KBM-7 (cell line): ENCODE data around the gene ZC3H7B.

Experiments
- DNase-seq: peaks from one replicate; pipeline ENCODE4 v3.0.0-alpha.2; 2015
- in situ Hi-C: fragments of 300-500 bp; cut with MboI; formaldehyde crosslinking; loops from 2 replicates; pipeline ENCODE4 v1.14.3; 2020; ENCODE audit warnings: low sequenced_read_pairs, low pct_unique_long_range_greater_than_20kb, mixed read lengths

The ZC3H7B gene

GRCh38 chr22:41348964-41349484 is 47.7 kb downstream of the ZC3H7B start:
- in situ Hi-C loops, result no loop called here
- no peak for DNase-seq

GRCh38 chr22:41350087-41350486 is 48.8 kb downstream of the ZC3H7B start:
- DNase-seq, result no peak
- in situ Hi-C loops, result no loop called here

GRCh38 chr22:41351011-41351410 is 49.7 kb downstream of the ZC3H7B start:
- no peak for DNase-seq
- in situ Hi-C loops, result no loop called here

DNA sequence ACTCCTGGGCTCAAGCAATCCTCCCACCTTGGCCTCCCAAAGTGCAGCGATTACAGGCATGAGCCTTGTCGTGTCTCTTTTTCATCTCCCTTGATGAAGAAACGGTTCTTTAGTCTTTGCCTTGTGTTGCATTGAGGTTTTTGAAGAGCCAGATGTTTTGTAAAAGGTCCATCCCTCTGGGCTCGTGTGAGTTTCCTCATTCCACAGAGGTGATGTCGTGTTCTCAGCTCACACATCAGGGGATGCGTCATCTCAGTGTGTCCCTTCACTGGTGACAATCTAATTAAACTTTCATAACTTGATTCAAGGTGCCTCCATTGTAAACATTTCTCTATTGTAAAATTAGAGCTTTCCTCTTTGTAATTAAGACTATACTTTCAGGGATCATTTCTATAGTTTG is 50.7 kb downstream of the ZC3H7B start:
- in situ Hi-C loops, result no loop called here
- DNase-seq, result no peak

DNA sequence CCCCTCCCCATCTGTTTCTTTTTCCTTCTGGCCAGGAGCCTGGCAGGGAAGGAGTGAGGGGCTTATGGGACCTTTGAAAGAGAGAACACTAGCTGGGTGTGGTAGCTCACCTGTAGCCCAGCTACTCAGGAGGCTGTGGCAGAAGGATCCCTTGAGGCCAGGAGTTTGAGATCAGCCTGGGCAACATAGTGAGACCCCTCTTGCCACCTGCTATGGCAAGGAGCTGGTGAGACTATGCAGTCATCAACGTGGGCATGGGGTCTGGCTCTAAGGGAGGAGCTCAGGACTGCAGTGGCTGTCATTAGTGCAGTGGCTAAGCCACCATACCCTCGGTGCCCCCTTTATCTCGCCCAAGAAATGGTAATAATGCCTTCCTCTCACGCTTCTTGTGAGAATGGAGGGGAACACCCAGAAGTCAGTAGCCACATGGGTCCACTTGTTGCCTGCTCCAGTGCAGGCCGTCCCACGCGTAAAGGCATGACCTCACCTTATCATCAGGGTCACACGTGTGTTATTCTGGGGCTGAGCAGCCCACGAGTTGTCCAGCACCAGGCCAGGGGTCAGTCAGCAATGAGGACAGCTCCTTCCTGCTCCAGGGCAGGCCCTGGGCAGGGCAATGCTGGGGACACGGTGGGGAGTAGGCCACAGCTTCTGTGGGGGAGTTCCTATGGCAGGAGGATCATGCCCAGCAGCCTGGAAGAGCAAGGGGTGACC is 52.7 kb downstream of the ZC3H7B start:
- no peak for DNase-seq
- in situ Hi-C loops, result no loop called here

DNA sequence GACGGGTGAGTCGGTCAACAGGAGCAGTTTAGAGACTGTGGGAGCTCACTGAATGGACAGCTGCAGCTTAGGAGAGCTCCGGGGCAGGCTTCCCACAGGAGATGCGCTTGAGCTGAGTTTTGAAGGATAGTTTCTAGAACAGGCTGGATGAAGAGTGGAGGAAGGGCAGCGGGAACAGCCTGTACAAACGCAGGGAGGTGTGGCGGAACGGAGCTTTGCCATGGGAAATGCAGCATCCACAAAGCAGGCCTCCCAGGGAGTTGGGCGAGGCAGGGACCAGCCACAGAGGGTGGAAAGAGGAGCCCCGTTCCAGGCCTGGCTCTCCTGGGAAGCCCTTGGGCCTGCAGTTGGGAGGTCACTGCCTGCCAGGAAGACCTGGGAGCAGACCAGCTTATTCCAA is 53.7 kb downstream of the ZC3H7B start:
- in situ Hi-C loops, result no loop called here
- no peak for DNase-seq

DNA sequence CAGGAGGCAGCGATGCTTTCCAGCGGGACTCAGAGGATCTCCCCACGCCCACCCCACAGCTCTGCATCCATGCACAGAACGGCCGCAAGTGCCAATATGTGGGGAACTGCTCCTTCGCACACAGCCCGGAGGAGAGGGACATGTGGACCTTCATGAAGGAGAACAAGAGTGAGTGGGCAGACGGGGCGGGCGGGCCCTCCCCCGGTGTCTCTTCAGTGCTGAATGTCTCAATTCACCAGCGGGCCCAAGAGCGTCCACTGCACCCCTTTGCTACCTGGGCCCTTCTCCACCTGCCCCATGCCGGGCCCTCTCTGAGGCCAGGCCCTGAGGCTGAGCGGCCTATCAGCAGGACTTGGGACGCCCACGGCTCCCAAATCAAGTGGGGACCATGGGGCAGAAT is 54.6 kb downstream of the ZC3H7B start:
- in situ Hi-C loops, result no loop called here
- DNase-seq, result no peak

DNA sequence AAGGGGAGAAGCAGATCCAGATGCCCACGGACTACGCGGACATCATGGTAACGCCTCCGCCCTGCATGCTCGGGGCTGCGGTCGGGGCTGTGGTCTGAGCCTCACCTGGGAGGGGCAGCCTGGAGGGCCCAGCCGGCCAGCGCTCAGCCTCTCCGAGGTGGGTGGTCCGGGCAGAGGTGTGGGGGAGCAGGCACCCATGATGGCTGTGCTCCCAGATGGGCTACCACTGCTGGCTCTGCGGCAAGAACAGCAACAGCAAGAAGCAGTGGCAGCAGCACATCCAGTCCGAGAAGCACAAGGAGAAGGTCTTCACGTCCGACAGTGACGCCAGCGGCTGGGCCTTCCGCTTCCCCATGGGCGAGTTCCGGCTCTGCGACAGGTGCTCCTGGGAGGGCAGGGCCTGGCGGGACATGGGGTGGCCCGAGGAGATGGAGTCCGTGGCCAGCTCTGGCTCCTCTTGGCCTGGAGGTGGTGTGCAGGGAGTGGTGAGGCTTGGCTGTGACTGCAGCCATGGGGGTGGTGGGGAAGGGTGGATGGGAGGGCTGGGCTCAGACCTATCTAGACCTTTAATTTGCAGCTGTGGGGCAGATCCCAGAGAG is 55.2 kb downstream of the ZC3H7B start:
- DNase-seq, result no peak
- in situ Hi-C loops, result no loop called here

DNA sequence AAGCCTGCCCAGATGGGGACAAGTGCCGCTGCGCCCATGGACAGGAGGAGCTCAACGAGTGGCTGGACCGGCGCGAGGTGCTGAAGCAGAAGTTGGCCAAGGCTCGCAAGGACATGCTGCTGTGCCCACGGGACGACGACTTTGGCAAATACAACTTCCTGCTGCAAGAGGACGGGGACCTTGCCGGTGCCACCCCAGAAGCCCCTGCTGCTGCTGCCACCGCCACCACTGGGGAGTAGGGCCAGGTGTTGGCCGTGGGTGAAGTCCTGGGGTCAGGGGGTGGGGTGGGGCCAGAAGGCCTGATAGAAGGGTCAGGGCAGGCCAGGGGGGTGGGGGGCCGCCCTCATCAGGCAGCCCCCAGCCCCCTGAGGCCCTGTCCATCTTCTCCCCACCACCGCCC is 55.9 kb downstream of the ZC3H7B start:
- in situ Hi-C loops, result no loop called here
- no peak for DNase-seq

GRCh38 chr22:41358927-41359326 is 57.6 kb downstream of the ZC3H7B start:
- DNase-seq, result no peak
- in situ Hi-C loops, result no loop called here

DNA sequence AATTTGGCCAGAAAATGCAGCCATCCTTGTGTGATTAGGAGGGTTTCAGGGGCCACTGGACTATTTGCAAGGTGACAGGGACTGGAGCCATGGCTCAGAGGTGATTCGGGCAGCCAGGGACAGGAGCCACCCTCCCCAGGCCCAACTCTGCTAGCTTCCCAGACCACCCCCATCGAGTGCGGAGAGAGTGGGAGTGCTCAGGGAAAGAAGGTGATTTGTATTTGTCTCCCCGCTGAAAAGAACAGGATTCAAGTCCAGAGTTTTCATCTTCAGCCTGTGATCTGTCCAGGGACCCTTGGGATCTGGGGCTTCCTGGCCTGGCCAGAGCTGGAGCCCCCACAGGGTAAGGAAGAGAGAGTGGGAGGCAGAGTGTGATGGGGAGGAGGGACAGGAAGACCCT is 58.1 kb downstream of the ZC3H7B start:
- in situ Hi-C loops, result no loop called here
- no peak for DNase-seq

GRCh38 chr22:41360126-41360525 is 58.8 kb downstream of the ZC3H7B start:
- DNase-seq, result no peak
- in situ Hi-C loops, result no loop called here

- no peak for DNase-seq
- in situ Hi-C loops, result no loop called here
Measured at GRCh38 chr22:41361716-41362310, 60.5 kb downstream of the ZC3H7B start.

- in situ Hi-C loops, result no loop called here
- no peak for DNase-seq
Measured at GRCh38 chr22:41362615-41363014, 61.3 kb downstream of the ZC3H7B start.

DNA sequence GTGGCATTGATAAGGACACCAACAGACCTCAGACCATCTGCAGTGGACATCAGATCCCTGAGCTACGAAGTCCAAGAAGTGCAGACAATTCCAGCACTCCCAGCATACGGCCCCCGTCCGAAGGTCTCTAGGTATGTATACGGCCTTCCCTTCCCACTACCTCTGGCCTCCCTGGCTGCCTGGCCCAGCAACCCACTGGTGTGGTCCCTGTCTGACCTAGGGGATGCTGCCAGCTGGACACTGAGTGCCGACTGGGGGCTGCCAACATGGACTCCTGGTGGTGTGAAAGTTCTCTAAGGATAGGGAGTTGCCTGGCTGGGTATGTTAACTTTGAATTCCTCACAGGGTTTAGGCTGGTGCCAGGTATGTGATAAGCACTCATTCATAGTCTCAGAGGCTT is 62.9 kb downstream of the ZC3H7B start:
- DNase-seq, result no peak
- in situ Hi-C loops, result no loop called here

GRCh38 chr22:41364955-41365354 is 63.6 kb downstream of the ZC3H7B start:
- in situ Hi-C loops, result no loop called here

DNA sequence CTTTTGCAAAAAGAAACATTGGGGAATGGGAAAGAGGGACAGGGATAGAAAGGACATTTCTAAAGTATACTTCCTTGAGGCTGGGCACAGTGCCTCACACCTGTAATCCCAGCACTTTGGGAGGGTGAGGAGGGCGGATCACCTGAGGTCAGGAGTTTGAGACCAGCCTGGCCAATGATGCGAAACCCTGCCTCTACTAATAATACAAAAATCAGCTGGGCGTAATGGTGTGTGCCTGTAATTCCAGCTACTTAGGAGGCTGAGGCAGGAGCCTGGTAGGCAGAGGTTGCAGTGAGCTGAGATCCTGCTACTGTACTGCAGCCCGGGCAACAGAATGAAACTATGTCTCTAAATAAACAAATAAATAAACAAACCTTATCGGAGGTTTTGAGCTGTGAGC is 64.1 kb downstream of the ZC3H7B start:
- in situ Hi-C loops, result no loop called here
- DNase-seq, result no peak

More at GRCh38 chr22:41364955-41365354, 63.6 kb downstream of the ZC3H7B start:
- no peak for DNase-seq

DNA sequence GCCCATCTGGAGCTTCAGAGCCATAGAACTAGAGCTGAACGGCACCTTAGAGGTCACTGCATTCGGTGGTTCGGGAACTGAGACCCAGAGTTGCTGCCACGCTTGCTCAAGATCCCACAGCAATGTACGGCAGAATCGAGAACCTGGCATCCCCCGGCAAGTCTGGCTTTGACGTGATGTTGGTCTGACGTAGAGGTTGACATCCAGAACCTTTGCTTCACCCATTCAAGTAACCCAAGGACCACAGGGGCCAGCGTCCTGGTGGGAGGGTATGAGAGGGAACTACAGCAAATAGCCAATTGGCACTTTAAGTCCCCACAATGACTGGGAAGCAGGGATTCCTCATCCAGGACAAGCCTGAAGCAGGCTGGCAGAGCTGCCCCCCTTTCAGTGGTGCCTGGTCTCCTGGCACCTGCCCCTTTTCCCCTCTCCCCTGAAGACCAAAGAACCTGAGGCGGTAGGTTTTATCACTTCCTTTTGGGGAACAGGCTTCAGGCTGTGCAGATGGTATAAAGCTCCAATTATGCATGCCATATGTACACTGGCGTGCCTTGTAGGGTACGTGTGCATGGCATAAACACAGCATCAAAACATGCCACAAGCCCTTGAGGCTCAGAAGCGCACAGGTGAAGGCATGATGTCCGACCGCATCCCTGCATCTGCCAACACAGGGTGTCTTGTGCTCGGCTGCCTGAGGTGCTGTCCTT is 65.2 kb downstream of the ZC3H7B start:
- in situ Hi-C loops, result no loop called here

DNA sequence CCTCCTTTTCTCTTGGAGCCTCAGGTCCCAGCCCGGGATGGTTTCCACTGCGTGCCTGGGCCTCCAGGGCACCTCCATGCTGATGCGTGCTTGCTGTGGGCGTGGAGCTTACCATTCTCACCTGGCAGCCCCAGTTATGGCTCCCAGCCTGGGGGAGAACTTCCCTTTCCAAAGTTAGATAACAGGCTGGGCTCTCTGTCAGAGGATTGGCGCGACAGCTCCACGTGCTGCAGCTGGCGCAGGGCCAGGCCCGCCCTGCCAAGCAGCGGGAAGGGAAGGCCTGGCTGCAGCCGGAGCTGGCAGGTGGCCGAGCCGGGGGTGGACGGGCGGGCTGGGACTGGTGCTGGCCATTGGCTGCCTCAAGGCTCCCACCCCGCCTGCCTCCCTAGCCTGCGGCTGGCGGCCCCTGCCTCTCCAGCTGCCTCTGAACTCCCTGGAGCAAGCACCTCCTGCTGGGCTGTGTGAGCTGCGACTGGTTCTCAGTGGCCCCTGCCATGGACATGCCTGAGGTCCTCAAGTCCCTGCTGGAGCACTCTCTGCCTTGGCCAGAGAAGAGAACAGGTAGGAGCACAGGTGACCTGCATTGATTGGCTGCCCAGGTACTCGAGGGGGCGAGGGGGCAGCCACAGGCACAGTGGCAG is 65.8 kb downstream of the ZC3H7B start:
- DNase-seq, result peak; percentile 96
- in situ Hi-C loops, result no loop called here

More for the DNA sequence above, 65.2 kb downstream of the ZC3H7B start:
- no peak for DNase-seq
